GM19324 (cell line): ENCODE results near the gene EPHB6.

Source experiments
- ATAC-seq: cut with Tn5 transposase; IDR thresholded peaks from one replicate; pipeline ENCODE4 v1.9.1; 2021; ENCODE audit warnings: mild to moderate bottlenecking, moderate library complexity; ENCODE audit not compliant: unreplicated experiment, low FRiP score

The EPHB6 gene

GRCh38 chr7:142854372-142855113, at the start of gene EPHB6:
Gene EPHB6, plus strand, starts transcription at chr7:142855076. Its CDS starts 8,152 bp downstream, at chr7:142863228.
- ATAC-seq, result peak; percentile 64

GRCh38 chr7:142805350-142806021, 49.4 kb upstream of the EPHB6 start:
- ATAC-seq, result no peak

GRCh38 chr7:142806022-142806356, 48.9 kb upstream of the EPHB6 start:
- no peak for ATAC-seq

- ATAC-seq, result no peak
These were observed 47.9 kb upstream of the EPHB6 start for GRCh38 chr7:142806957-142807356.

- no peak for ATAC-seq
These were observed 46.9 kb upstream of the EPHB6 start for GRCh38 chr7:142807855-142808460.

- ATAC-seq, result peak; percentile 42
These were observed 46.4 kb upstream of the EPHB6 start for GRCh38 chr7:142808461-142808801.

GRCh38 chr7:142808802-142809583, 45.9 kb upstream of the EPHB6 start:
- ATAC-seq, result peak; percentile 97

- no peak for ATAC-seq
These were observed 45.2 kb upstream of the EPHB6 start for GRCh38 chr7:142809671-142810070.

- no peak for ATAC-seq
These were observed 43.6 kb upstream of the EPHB6 start for GRCh38 chr7:142811154-142811737.

GRCh38 chr7:142812437-142813215, 42.2 kb upstream of the EPHB6 start:
- no peak for ATAC-seq

- ATAC-seq, result no peak
These were observed 41.6 kb upstream of the EPHB6 start for GRCh38 chr7:142813226-142813625.

- ATAC-seq, result no peak
These were observed 41.2 kb upstream of the EPHB6 start for GRCh38 chr7:142813699-142814098.

GRCh38 chr7:142814451-142814850, 40.4 kb upstream of the EPHB6 start:
- ATAC-seq, result no peak

- ATAC-seq, result no peak
These were observed 39.7 kb upstream of the EPHB6 start for GRCh38 chr7:142815134-142815533.

GRCh38 chr7:142817506-142817905, 37.4 kb upstream of the EPHB6 start:
- ATAC-seq, result no peak

- no peak for ATAC-seq
These were observed 35.3 kb upstream of the EPHB6 start for GRCh38 chr7:142819530-142819929.

GRCh38 chr7:142822714-142823113, 32.2 kb upstream of the EPHB6 start:
- no peak for ATAC-seq

- no peak for ATAC-seq
These were observed 26.9 kb upstream of the EPHB6 start for GRCh38 chr7:142827951-142828500.

- no peak for ATAC-seq
These were observed 22.5 kb upstream of the EPHB6 start for GRCh38 chr7:142832417-142832816.
